ENCODE measurements around the gene SYNGR3.

DNA sequence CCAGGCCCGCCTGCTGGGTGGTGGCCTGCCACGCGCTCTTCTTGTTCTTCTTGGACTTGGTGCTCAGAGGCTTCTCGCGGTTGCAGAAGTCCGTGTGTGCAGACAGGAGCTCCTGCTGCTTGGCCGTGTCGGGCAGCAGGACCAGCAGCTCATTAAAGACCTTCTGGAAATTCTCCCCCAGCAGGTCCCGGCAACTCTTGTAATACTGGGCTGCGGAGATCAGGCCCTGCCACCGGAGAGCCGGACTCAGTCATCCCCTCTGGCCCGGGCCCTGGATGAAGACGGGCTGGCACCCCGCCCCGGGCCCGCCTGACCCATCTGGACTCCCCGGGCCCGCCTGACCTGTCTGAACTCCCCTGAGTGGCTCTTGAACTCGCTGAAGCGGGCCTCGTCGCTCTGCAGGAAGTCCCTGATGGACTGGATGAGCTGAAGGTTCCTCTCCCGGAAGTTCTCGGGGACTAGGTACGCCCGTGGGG is 8.6 kb downstream of the SYNGR3 start:
- no peak for TF ChIP-seq EZH2 (IDR thresholded peaks at IDR 0.05; ENCODE audit: low read length, missing control alignments)
- TF ChIP-seq CTCF (conservative IDR thresholded peaks at IDR 0.05 in 1 of 2, IDR thresholded peaks at IDR 0.05 in 1 of 2; ENCODE audit: low read depth in 1 of 2, low read length in 2 of 2) = no peak

All from fibroblast of lung (primary cell).